ENCODE results near the gene MYT1.

Gene MYT1

GRCh38 chr20:64159711-64160110 lies 4.5 kb upstream of the MYT1 start:
- peaks cover 18% of the 10 kb centered on the region for H3K27me3 ChIP-seq (ENCODE audit: control insufficient read depth, insufficient read depth, low read length)
- H3K36me3 ChIP-seq (ENCODE audit: control insufficient read depth, insufficient read depth, low read length), result no peaks in the 10 kb centered on the region
- H3K4me1 ChIP-seq (ENCODE audit: control insufficient read depth, insufficient read depth, low read length), result no peaks in the 10 kb centered on the region
- no peak overlapping the region for H3K27ac ChIP-seq (ENCODE audit: low read depth, low read length)
- no peak overlapping the region for H3K9ac ChIP-seq (ENCODE audit: low read length)
- no peak overlapping the region for H3K4me3 ChIP-seq (ENCODE audit: low read length)

DNA sequence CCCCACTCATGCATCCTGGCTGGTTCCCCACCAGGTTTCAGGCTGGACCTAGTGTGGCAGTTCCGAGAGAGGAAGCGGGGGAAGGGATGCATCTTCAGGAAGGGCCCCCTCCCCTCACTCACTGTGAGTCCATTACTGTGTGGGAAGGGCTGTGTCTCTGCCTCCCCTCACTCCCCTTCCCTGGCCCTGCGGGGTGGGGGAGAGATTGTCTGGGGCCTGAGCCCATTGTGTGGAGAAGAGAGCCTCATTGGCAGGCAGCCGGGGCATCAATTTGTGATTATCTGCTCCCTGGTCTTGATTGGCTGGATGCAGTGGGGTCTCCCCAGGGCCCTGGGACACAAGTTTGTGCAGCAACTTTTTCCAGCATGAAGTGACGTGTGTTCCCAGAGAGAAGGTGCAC lies 4.1 kb upstream of the MYT1 start:
- no peak overlapping the region for H3K9ac ChIP-seq (ENCODE audit: low read length)
- peaks cover 18% of the 10 kb centered on the region for H3K27me3 ChIP-seq (ENCODE audit: control insufficient read depth, insufficient read depth, low read length)
- H3K4me3 ChIP-seq (ENCODE audit: low read length), result no peak overlapping the region
- no peak overlapping the region for H3K27ac ChIP-seq (ENCODE audit: low read depth, low read length)
- H3K36me3 ChIP-seq (ENCODE audit: control insufficient read depth, insufficient read depth, low read length), result no peaks in the 10 kb centered on the region
- H3K4me1 ChIP-seq (ENCODE audit: control insufficient read depth, insufficient read depth, low read length), result no peaks in the 10 kb centered on the region

GRCh38 chr20:64160526-64161355 lies 3.5 kb upstream of the MYT1 start:
- Histone ChIP-seq H3K4me3 (ENCODE audit: low read length) (no peak overlapping the region), H3K9ac (ENCODE audit: low read length) (no peak overlapping the region), H3K27ac (ENCODE audit: low read depth, low read length) (no peak overlapping the region), H3K4me1 (ENCODE audit: control insufficient read depth, insufficient read depth, low read length) (no peaks in the 10 kb centered on the region), H3K27me3 (ENCODE audit: control insufficient read depth, insufficient read depth, low read length) (peaks cover 18% of the 10 kb centered on the region), H3K36me3 (ENCODE audit: control insufficient read depth, insufficient read depth, low read length) (no peaks in the 10 kb centered on the region)

DNA sequence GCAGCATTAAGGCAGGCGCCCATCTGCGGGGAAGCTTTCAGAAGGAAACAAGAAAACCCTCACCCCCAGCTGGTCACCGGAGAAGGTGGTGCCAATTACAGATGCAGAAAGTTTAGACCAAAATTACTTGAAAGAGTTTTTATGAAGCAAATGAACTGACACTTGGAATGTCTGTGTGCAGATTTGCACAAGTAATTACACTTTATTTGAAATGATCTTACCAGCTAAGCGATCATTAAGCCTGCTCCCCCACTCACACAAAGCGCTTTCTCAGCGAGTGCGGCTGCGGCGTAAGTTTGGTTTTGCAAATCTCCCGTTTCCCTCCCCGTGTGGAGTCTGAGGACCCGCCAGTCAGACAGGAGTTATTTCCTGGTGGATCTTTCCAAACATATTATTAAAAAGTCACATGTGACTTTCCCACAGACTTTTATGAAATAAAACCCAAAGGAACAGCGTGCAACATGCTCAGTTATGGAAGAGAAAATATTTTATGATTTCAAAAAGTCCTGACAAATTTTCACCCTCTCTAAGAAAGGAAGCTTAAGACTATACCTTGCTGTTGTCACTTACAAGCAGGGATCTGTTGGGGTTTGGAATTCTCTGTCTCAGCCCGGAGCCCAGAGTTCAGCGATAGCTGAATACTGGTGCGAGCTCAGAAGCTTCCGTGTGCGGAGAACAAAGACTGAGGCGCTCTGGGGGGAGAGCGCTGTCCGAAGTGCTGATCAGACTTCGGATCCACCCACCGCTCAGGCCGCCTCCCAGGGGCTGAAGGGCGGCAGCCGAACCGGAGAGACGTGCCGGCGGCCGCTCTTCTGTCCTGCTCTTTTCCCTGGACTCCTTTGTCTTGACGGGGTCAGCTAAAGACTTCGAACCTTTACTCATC lies 2.7 kb upstream of the MYT1 start:
- Histone ChIP-seq H3K27me3 (ENCODE audit: control insufficient read depth, insufficient read depth, low read length) (peaks cover 20% of the 10 kb centered on the region), H3K36me3 (ENCODE audit: control insufficient read depth, insufficient read depth, low read length) (no peaks in the 10 kb centered on the region), H3K27ac (ENCODE audit: low read depth, low read length) (no peak overlapping the region), H3K9ac (ENCODE audit: low read length) (no peak overlapping the region), H3K4me1 (ENCODE audit: control insufficient read depth, insufficient read depth, low read length) (no peaks in the 10 kb centered on the region), H3K4me3 (ENCODE audit: low read length) (no peak overlapping the region)

- peaks cover 24% of the 10 kb centered on the region for H3K27me3 ChIP-seq (ENCODE audit: control insufficient read depth, insufficient read depth, low read length)
- no peak overlapping the region for H3K27ac ChIP-seq (ENCODE audit: low read depth, low read length)
- H3K4me3 ChIP-seq (ENCODE audit: low read length), result no peak overlapping the region
- H3K9ac ChIP-seq (ENCODE audit: low read length), result no peak overlapping the region
- no peaks in the 10 kb centered on the region for H3K36me3 ChIP-seq (ENCODE audit: control insufficient read depth, insufficient read depth, low read length)
- no peaks in the 10 kb centered on the region for H3K4me1 ChIP-seq (ENCODE audit: control insufficient read depth, insufficient read depth, low read length)
Measured at GRCh38 chr20:64162239-64162910, 1.9 kb upstream of the MYT1 start.

DNA sequence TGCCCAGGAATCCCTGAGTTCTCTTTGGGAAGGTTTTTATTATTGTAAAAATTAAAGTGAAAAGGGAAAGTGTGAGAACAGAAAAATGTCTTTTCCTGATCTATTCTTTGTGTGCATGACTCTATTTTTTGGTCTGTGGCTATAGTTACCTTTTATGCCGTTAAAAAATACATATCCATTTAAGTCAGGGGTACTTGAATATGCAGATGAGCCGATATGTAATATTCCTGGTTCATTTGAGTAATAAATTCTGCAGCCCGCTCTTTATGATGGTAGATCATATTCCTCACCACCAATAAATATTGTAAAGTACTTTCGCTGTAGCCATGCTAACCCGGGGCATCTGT lies 503 bp upstream of the MYT1 start:
- H3K27me3 ChIP-seq (ENCODE audit: control insufficient read depth, insufficient read depth, low read length), result peaks cover 24% of the 10 kb centered on the region
- H3K36me3 ChIP-seq (ENCODE audit: control insufficient read depth, insufficient read depth, low read length), result no peaks in the 10 kb centered on the region
- no peak overlapping the region for H3K27ac ChIP-seq (ENCODE audit: low read depth, low read length)
- no peak overlapping the region for H3K9ac ChIP-seq (ENCODE audit: low read length)
- no peaks in the 10 kb centered on the region for H3K4me1 ChIP-seq (ENCODE audit: control insufficient read depth, insufficient read depth, low read length)
- no peak overlapping the region for H3K4me3 ChIP-seq (ENCODE audit: low read length)

DNA sequence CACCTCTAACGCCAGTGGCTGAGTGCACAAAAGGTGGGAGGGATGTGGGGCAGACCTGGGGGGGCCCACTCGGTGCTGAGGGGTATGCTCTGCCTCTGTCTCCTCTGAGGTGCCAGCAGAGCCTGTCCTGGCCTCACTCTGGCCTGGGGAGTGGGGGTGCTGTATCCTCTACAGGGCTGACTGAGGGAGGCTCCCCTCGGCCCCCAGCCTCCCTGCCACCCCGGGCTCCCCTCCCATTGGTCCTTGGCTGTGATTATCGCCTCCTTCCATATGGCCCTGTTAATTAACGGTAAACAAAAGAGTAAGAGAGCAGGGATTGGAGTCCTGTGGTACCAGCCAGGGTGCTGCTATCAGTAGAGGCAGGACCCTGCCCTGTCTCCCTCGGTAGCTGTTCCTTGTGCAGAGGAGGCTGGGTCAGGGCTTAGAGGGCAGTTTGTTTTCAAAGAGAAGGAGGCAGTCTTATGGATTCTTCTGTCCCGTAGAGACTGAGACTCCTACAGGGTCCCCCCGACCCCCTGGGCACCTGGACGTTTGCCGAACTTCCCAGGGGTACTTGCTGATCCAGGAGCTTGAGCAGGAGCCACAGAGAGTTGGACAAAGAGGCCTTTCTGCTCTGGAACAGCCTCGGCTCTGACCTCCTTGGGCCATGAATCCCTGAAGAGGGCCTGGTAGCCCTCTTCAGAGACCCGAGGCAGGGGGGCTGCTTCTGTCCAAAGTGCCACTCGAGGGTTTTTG lies 1.8 kb downstream of the MYT1 start:
- Histone ChIP-seq H3K9ac (ENCODE audit: low read length) (no peak overlapping the region), H3K4me3 (ENCODE audit: low read length) (no peak overlapping the region), H3K4me1 (ENCODE audit: control insufficient read depth, insufficient read depth, low read length) (no peaks in the 10 kb centered on the region), H3K36me3 (ENCODE audit: control insufficient read depth, insufficient read depth, low read length) (no peaks in the 10 kb centered on the region), H3K27me3 (ENCODE audit: control insufficient read depth, insufficient read depth, low read length) (peaks cover 7% of the 10 kb centered on the region), H3K27ac (ENCODE audit: low read depth, low read length) (no peak overlapping the region)

GRCh38 chr20:64166721-64167615 lies 2.7 kb downstream of the MYT1 start:
- Histone ChIP-seq H3K9ac (ENCODE audit: low read length) (no peak overlapping the region), H3K27me3 (ENCODE audit: control insufficient read depth, insufficient read depth, low read length) (peaks cover 6% of the 10 kb centered on the region), H3K4me1 (ENCODE audit: control insufficient read depth, insufficient read depth, low read length) (no peaks in the 10 kb centered on the region), H3K36me3 (ENCODE audit: control insufficient read depth, insufficient read depth, low read length) (no peaks in the 10 kb centered on the region), H3K4me3 (ENCODE audit: low read length) (no peak overlapping the region), H3K27ac (ENCODE audit: low read depth, low read length) (no peak overlapping the region)

GRCh38 chr20:64167676-64168075 lies 3.4 kb downstream of the MYT1 start:
- H3K4me3 ChIP-seq (ENCODE audit: low read length), result no peak overlapping the region

DNA sequence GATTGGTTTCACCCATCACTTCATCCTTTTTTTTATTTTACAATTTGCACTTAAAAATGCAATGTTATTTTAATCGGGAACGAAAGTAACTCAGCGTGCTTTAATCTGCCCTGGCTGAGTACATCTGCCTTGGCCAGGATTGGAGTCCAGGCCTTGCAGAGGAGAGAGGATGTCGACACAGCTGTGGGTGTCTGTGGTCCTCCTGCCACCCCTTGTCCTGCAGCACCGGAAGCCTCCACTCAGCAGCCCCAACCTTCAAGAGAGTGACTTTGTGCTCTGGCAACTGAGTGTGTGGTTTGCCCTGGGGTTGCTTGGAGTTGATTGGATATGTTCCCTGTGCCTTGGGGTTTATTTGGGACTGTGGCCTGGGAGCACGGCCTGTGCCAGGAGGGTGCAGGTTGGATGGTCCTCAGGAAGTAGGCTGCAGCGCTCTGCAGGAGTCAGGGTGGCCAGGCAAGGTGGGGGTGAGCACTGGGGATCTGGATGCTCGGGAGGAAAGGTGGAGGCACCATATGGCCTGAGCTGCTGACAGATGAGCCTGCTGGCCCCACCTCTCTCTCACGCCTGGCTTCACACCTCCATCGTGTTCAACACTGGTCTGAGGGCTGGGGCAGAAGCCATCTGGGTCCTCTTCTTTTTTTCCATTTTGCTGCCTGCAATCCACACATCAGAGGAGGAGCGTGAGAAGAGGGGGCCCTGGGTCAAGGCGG lies 4.3 kb downstream of the MYT1 start:
- Histone ChIP-seq H3K4me1 (ENCODE audit: control insufficient read depth, insufficient read depth, low read length) (no peaks in the 10 kb centered on the region), H3K27me3 (ENCODE audit: control insufficient read depth, insufficient read depth, low read length) (peaks cover 6% of the 10 kb centered on the region), H3K27ac (ENCODE audit: low read depth, low read length) (no peak overlapping the region)

More at GRCh38 chr20:64167676-64168075, 3.4 kb downstream of the MYT1 start:
- no peaks in the 10 kb centered on the region for H3K36me3 ChIP-seq (ENCODE audit: control insufficient read depth, insufficient read depth, low read length)
- H3K4me1 ChIP-seq (ENCODE audit: control insufficient read depth, insufficient read depth, low read length), result no peaks in the 10 kb centered on the region
- no peak overlapping the region for H3K27ac ChIP-seq (ENCODE audit: low read depth, low read length)
- no peak overlapping the region for H3K9ac ChIP-seq (ENCODE audit: low read length)
- peaks cover 6% of the 10 kb centered on the region for H3K27me3 ChIP-seq (ENCODE audit: control insufficient read depth, insufficient read depth, low read length)

GRCh38 chr20:64169091-64169560 lies 4.9 kb downstream of the MYT1 start:
- Histone ChIP-seq H3K36me3 (ENCODE audit: control insufficient read depth, insufficient read depth, low read length) (no peaks in the 10 kb centered on the region), H3K9ac (ENCODE audit: low read length) (no peak overlapping the region), H3K27ac (ENCODE audit: low read depth, low read length) (no peak overlapping the region), H3K27me3 (ENCODE audit: control insufficient read depth, insufficient read depth, low read length) (peaks cover 6% of the 10 kb centered on the region), H3K4me1 (ENCODE audit: control insufficient read depth, insufficient read depth, low read length) (no peaks in the 10 kb centered on the region), H3K4me3 (ENCODE audit: low read length) (no peak overlapping the region)

More for the DNA sequence above, 4.3 kb downstream of the MYT1 start:
- H3K9ac ChIP-seq (ENCODE audit: low read length), result no peak overlapping the region
- H3K4me3 ChIP-seq (ENCODE audit: low read length), result no peak overlapping the region
- H3K36me3 ChIP-seq (ENCODE audit: control insufficient read depth, insufficient read depth, low read length), result no peaks in the 10 kb centered on the region

All from rectal smooth muscle tissue (tissue), 1 donor.